Embryonic facial prominence (tissue), 1 donor: ENCODE data around the gene C12orf57.
A peak's percentile ranks its signal among the peaks of the same experiment; 100 is the strongest.

Experiments used
- DNase-seq: peaks from one replicate; pipeline ENCODE4 v3.0.0-alpha.2; 2016; ENCODE audit errors: extremely low spot score

C12orf57 gene

DNA sequence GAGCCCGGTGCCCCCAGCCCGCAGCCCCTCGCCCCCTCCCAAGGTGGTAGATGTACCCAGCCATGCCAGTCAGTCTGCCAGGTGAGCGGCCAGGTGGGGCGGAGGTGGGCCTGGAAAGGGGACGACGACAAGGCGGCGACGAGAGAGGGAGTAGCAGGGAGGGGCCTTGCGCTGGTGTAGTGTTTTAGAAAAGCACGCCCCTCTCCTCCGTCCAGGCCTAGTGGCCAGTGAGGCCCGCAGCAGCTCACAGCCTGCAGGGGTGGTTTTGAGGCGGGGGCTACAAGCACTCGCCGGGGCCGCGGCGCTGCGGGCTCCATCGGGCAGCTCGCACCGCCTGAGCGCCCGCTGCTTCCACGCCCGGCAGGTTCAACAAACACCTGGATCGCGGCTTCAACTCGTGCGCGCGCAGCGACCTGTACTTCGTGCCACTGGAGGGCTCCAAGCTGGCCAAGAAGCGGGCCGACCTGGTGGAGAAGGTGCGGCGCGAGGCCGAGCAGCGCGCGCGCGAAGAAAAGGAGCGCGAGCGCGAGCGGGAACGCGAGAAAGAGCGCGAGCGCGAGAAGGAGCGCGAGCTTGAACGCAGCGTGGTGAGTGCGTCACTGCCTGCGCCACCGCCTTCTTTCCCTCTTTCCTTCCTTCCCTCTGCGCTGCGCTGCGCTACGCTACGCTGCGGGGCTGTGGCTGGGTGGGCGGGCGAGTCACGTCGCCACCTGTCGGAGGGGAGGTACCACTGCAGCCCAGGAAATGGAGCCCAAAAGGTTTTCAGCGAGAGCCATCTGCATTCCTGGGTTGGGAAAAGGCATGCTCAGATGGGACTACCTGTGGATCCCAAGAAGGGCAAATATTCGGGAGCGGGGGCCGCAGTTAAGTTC lies 6.1 kb upstream of the C12orf57 start:
- peak; percentile 93 for DNase-seq

DNA sequence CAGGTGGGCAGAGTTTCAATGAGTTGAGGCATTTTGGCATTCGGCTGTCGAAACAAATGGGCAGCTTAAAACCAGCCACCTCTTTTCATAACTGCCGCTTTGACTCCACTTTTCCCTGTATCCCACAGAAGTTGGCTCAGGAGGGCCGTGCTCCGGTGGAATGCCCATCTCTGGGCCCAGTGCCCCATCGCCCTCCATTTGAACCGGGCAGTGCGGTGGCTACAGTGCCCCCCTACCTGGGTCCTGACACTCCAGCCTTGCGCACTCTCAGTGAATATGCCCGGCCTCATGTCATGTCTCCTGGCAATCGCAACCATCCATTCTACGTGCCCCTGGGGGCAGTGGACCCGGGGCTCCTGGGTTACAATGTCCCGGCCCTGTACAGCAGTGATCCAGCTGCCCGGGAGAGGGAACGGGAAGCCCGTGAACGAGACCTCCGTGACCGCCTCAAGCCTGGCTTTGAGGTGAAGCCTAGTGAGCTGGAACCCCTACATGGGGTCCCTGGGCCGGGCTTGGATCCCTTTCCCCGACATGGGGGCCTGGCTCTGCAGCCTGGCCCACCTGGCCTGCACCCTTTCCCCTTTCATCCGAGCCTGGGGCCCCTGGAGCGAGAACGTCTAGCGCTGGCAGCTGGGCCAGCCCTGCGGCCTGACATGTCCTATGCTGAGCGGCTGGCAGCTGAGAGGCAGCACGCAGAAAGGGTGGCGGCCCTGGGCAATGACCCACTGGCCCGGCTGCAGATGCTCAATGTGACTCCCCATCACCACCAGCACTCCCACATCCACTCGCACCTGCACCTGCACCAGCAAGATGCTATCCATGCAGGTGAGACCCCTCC lies 5.2 kb upstream of the C12orf57 start:
- no peak for DNase-seq

DNA sequence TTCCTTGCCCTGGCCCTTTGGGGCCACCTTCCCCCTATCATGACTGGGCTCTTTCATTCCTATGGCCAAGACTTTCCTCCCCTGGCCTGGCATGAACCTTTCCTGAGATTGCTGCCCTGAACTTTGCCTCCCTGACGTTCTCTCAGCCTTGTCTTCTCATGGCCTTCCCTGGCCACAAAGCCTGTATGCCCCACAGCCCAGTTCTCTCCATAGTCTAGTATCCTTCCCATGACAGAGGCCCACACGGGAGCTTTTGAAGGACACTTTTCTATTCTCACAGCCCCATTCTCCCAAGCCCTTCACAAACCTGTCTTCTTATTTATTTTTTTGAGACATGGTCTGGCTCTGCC lies 4.7 kb upstream of the C12orf57 start:
- DNase-seq: no peak

DNA sequence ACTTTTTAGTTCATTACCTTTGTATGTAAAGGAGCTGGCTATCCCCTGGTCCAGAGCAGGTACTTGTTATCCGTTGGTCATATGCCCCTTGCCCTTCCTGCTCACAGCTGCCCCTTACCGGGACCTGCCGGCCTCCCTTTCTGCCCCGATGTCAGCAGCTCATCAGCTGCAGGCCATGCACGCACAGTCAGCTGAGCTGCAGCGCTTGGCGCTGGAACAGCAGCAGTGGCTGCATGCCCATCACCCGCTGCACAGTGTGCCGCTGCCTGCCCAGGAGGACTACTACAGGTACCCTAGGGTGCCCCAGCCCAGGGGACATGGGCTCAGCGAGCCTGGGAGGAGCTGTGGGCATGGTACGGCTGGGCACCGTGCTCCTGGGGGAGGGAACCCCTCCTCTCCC lies 2.6 kb upstream of the C12orf57 start:
- DNase-seq: no peak

DNA sequence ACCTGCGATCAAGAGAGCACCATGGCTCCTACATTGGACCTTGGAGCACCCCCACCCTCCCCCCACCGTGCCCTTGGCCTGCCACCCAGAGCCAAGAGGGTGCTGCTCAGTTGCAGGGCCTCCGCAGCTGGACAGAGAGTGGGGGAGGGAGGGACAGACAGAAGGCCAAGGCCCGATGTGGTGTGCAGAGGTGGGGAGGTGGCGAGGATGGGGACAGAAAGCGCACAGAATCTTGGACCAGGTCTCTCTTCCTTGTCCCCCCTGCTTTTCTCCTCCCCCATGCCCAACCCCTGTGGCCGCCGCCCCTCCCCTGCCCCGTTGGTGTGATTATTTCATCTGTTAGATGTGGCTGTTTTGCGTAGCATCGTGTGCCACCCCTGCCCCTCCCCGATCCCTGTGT lies 2.0 kb upstream of the C12orf57 start:
- DNase-seq: no peak

DNA sequence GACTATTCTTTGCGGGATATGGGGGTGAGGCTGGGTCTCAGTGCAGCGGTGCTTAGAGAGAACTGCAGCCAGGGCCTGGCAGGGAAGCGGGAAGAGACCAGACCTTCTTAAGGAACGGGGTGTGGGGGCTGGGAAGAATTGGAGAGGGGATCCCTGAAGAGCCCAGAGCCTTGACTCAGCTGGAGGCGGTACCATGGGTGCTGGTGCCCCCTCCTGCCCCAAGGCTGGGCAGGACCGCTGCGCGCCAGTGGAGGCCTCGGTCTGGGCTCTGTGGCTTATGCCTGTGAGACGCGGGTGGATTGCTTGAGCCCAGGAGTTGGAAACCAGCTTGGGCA lies 1.5 kb upstream of the C12orf57 start:
- no peak for DNase-seq

DNA sequence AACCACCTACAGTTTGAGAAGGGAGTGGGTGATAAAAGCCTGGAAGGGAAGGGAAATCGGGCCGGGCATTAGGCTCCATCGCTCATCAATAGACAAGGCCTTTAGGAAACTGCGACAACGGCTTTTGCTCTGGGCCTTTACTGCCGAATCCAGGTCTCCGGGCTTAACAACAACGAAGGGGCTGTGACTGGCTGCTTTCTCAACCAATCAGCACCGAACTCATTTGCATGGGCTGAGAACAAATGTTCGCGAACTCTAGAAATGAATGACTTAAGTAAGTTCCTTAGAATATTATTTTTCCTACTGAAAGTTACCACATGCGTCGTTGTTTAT lies 467 bp upstream of the C12orf57 start:
- DNase-seq: peak; percentile 90

DNA sequence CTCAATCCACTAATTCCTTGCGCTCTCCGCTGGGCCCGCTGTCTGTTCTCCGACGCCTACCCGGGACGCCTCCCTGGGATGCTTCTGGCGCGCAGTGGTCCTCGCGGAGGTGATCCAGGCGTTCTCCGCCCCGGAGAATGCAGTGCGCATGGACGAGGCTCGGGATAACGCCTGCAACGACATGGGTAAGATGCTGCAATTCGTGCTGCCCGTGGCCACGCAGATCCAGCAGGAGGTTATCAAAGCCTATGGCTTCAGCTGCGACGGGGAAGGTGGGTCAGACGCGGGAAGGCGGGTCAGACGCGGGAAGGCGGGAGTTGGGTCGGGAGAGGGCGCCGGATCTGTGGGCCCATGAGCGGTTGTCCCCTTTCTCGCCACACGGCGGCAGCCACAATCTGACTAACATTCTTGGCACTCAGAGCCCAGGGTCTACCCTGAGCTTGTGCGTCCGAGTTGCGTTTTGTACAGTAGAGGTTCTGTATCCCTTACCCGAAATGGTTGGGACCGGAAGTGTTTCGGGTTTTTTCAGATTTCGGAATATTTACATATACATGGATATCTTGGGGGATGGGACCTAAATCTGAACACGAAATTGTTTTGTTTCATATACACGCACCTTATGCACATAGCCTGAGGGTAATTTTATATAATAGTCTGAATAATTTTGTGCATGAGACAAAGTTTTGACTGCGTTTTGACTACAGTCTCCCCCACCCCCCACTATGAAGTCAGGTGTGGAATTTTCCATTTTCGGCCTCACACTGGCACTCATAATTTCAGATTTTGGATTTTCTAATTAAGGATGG lies 762 bp downstream of the C12orf57 start:
- DNase-seq: peak; percentile 88

DNA sequence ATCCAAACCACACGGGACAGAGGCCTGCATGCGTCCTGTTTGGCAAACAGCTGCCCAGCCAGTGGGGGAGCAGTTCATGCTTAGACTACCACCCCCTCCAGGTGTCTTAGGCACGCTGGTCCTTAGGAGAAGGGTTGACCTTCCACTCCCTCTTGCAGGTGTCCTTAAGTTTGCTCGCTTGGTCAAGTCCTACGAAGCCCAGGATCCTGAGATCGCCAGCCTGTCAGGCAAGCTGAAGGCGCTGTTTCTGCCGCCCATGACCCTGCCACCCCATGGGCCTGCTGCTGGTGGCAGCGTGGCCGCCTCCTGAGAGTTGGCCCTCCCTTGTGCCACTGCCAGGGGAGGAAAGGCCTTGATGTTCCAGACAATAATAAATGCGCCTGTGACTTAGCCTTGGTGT lies 1.8 kb downstream of the C12orf57 start:
- DNase-seq: no peak

DNA sequence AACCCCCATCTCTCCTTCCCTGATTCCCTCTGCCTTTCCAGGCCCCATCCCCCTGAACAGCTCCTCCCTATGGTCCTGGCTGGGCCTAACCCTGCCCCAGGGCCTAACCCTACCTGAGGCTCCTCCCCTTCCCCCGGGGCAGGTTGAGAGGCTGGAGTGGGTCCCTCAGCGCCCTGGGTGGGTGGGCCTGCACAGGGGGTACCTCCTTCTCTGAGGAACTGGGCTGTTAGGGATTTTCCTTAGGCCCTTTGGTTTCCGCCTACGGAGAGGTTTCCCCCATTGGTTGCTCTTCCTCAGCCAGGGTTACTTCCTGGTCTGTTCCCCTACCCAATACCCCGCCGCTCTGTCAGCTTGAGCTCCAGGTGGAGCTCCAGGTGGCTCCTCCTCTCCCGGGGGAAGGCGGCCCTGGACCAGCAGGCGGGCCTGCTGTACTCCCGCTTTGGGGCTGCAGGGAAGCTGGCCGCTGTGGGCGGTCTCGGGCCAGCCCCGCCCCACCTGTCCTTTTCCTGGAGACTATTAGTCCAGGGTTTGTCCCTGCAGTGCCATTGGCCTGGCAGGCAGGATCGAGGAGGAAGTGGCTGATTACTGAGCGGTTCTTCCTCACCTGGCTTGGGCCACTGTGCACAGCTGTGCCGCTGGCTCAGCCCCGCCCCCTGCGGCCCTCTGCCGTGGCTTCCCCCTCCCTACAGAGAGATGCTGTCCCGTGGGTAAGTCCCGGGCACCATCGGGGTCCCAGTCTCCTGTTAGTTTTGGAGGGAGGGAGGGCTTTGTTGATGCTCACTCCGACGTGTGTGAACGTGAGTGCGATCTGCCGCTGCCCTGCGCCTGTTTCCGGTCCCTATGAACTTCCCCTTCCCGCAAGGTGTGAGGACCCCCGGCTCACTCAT lies 2.5 kb downstream of the C12orf57 start:
- DNase-seq: no peak

DNA sequence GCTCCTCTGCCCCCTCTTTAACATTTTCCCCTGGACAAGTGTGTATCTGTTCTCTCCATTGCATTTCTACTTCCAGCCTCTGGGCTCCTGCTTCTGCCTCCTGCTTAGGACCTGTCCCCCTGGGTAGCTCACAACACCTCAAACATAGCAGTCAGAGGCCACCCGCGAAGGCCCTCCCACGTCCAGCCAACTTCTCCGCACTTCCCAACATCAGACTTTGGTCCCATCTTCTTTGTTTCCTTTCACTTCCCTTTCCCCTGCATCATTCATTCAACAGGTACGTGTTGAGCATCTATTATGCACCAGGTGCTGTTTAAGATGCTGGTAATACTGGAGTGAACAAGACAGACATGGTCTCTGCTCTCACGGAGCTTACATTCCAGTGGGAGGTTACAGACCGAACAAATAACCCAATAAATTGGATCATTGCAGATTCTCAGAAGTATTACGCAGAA lies 3.1 kb downstream of the C12orf57 start:
- DNase-seq: no peak

DNA sequence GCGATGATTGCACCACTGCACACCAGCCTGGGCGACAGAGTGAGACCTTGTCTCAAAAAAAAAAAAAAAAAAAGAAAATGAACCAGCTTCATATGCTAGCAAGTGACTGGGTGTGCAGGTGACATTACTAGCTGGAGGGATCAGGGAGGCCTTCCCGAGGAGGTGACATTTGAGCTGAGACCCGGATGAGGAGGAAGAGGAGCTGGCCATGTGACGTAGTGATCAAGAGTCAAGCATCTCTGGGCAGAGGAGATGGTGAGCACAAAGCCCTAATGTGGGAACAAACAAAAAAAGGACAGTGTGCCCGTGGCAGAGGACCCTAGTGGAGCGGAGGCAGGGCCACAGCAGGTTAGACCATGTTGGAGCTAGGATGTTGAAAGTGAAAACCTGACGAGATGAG lies 3.8 kb downstream of the C12orf57 start:
- no peak for DNase-seq

DNA sequence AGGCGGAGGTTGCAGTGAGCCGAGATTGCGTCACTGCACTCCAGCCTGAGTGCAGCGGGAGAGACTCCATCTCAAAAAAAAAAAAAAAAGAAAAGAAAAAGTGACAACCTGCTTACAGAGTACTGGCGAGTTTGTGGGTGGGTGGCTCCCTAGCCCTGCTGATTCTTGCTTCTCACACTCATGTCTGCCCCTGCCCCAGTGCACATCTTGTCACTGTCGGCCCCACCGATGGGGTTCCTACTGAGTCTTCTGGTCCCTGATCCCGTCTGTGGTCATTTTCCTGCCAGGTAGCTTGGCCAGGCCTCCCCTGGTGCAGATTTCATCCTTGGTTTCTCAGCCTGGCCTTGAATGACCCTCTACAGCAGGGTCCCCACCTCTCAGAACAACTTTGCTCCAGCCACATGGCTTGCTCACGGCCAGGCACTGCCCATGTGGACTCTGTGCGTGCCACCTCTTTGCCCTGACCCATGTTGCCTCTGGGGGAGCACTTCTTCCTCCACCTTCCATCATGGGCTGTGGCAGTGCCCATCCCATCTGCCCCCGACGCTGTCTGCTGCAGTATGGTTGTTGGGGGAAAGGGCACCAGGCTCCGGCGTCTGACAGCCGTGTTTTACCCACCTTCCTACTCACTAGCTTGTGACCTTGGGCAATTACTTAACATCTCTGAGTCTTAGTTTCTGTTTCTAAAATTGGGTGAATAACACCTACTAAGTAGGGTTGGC lies 5.2 kb downstream of the C12orf57 start:
- DNase-seq: no peak

DNA sequence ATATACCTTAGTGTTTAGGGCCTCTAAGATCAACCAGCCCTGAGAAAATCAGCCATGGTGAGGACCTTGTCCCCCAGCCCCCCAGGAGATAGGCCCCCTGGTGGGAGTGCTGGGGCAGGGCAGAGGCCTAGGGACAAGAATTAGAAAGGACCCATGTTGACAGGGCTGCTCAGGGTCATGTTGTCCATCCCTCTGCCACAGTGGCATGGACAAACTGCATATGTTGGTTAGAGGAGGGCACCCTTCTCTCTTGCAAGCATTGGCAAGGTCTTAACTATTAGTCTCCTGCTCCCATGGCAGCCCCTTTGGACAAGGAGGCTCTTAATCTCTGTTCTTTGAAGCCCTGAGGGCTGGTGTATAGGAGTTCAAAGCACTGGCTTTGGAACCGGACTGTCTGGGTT lies 6.6 kb downstream of the C12orf57 start:
- DNase-seq: no peak

DNA sequence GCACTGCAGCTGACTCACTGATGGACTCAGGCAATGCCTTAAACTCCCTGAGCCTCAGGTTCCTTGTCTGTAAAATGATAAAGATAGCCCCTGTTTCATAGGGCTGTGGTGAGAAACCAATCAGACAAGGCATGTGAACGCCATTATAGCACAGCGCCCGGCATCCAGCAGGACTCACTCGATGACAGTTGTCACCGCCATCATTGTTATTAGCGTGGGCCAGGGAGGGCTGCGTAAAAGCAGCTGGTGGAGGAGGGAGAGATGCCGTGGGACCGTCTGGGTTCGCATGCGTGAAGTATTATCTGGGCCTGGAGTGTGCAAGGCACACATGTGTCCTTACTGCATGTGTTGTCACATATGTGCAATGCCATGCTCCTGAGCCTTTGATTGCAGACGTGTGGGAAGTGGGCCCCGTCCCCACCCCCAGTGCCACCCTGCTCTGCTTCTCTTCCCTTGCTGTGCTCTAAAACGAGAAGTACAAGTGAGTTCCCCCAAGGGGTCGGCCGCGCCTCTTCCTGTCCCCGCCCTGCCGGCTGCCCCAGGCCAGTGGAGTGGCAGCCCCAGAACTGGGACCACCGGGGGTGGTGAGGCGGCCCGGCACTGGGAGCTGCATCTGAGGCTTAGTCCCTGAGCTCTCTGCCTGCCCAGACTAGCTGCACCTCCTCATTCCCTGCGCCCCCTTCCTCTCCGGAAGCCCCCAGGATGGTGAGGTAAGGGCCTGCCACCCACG lies 7.2 kb downstream of the C12orf57 start, which contains the start of gene PTPN6:
TSS of gene PTPN6 (plus strand) at position 546 of the 730 bp plus-strand sequence. CDS start at position 703, 157 bp downstream.
- no peak for DNase-seq

DNA sequence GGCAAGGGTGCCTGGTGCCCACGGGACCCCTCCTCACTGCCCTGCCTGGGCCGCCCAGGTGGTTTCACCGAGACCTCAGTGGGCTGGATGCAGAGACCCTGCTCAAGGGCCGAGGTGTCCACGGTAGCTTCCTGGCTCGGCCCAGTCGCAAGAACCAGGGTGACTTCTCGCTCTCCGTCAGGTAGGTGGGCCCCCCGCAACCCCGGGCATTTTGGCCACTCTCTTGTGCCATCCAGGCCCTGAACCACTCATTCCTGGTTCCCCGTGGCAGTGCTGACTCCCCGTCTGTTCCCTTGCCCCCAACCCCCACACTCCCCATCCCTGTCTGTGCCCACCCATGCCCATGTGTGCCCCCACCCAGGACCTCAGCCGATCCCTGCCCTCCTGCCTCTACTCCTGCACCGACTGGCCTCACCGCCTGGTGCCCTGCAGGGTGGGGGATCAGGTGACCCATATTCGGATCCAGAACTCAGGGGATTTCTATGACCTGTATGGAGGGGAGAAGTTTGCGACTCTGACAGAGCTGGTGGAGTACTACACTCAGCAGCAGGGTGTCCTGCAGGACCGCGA lies 7.8 kb downstream of the C12orf57 start:
- no peak for DNase-seq

DNA sequence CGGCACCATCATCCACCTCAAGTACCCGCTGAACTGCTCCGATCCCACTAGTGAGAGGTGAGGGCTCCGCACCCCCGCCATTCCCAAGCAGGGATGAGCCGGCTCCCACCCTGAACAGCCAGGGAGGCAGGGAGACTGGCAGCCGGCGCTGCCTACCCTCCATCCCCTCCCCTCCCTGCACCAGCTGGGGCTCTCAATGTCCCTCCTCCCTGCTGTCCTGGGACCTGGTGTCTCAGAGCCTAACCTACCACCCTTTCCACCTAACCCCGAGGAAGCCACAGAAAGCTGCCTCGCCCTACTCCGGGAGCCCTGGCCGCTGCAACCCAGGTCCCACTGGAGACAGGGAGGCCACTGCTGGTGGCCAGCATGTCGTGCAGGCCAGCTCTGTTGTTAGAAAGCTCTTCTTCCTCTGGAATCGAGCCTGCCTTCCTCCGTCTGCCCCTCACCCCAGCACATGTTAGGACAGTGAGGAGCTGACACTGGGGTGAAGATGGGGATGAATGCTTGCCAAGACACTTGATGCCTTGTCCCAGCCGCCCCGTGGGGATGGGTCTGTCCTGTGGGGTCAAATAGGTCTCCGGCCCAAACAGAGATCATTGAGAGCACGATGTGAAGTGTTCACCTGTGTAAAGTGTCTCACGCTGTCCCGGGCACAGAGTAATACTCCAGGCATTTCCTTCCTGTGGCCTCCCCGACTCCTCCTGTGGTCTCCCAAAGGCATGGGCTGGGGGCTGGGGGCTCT lies 8.5 kb downstream of the C12orf57 start:
- DNase-seq: no peak

DNA sequence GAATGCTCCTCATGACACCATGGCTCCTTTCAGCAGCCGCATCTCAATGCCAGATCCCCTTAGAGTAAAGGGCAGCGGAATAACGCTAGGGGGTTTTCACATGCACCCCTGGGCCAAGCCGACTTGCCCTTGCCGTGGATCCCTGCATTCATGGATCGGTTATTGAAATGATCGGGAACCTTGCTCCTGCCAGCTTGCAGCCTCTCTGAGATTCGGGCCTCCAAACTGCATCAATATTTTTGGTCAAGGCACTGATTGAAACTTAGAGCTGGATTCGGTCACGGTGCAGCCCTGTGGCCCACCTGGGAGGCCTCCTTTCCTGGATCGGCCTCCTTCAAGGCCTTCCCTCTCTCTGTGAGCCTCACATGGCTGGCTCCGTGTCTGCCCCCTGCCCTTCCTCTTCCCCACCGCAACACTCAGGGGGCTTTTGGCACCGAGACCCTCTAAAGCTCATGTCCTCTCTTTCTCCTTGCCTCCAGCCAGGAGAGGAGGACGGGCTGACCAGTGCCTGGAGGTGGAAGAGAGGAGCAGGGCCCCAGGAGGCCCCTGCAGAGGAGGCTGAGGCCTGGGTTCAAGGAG lies 9.1 kb downstream of the C12orf57 start:
- no peak for DNase-seq
